Neural cell (in vitro differentiated cells): Measurements from ENCODE around the gene NFE2. TPM values are rescaled to one million over a fixed set of nuclear protein-coding genes. Genes with fewer than 3 reads are reported as not detected.

Experiments used
- H2AFZ ChIP-seq: fragments of 200-600, 300-800 bp; sonication (generic), shearing (Covaris generic); 2 replicates; pipeline ENCODE4 v1.6.0; 2014; ENCODE audit warnings: low read depth, mild to moderate bottlenecking, antibody characterized with exemption, low read length, moderate library complexity
- H3F3A ChIP-seq: fragments of 200-600 bp; shearing (Covaris generic); 2 replicates; pipeline ENCODE4 v1.6.1; 2016; ENCODE audit warnings: mild to moderate bottlenecking, moderate library complexity, mixed read lengths, antibody characterized with exemption, low read length; ENCODE audit not compliant: insufficient read depth, poor library complexity, severe bottlenecking
- H3K27ac ChIP-seq: fragments of 200-600, 300-800 bp; sonication (generic), shearing (Covaris generic); 2 replicates; pipeline ENCODE4 v1.5.1; 2014; ENCODE audit warnings: mild to moderate bottlenecking, low read length, moderate library complexity
- H3K27me3 ChIP-seq: fragments of 300-800, 200-600 bp; sonication (generic), shearing (Covaris generic); 2 replicates; pipeline ENCODE4 v1.6.0; 2014; ENCODE audit warnings: mild to moderate bottlenecking, low read depth, low read length, moderate library complexity; ENCODE audit not compliant: insufficient read depth
- H3K36me3 ChIP-seq: fragments of 300-800, 200-600 bp; sonication (generic), shearing (Covaris generic); 2 replicates; pipeline ENCODE4 v1.5.1; 2014; ENCODE audit warnings: mild to moderate bottlenecking, antibody characterized with exemption, low read length, moderate library complexity; ENCODE audit not compliant: insufficient read depth
- H3K4me2 ChIP-seq: fragments of 300-800, 200-600 bp; sonication (generic), shearing (Covaris generic); 2 replicates; pipeline ENCODE4 v1.6.0; 2014; ENCODE audit warnings: mild to moderate bottlenecking, low read length
- H3K4me3 ChIP-seq: fragments of 300-800, 200-600 bp; sonication (generic), shearing (Covaris generic); 2 replicates; pipeline ENCODE4 v1.5.1; 2014; ENCODE audit warnings: mild to moderate bottlenecking, low read length, moderate library complexity
- H3K79me2 ChIP-seq: fragments of 200-600 bp; shearing (Covaris generic); replicated peaks from 2 replicates; pipeline ENCODE4 v1.6.0; 2014; ENCODE audit warnings: mild to moderate bottlenecking, low read length, moderate library complexity; ENCODE audit not compliant: insufficient read depth
- H3K9ac ChIP-seq: fragments of 300-800, 200-600 bp; sonication (generic), shearing (Covaris generic); 2 replicates; pipeline ENCODE4 v1.6.1; 2016; ENCODE audit warnings: mild to moderate bottlenecking, low read length, mixed read lengths
- H3K9me2 ChIP-seq: fragments of 200-600 bp; shearing (Covaris generic); 2 replicates; pipeline ENCODE4 v1.6.1; 2016; ENCODE audit warnings: mild to moderate bottlenecking, low read length, mixed read lengths; ENCODE audit not compliant: insufficient read depth
- H3K9me3 ChIP-seq: fragments of 200-600, 300-800 bp; sonication (generic), shearing (Covaris generic); 2 replicates; pipeline ENCODE4 v1.6.1; 2016; ENCODE audit warnings: mild to moderate bottlenecking, mixed run types, low read length, moderate library complexity, mixed read lengths
- H4K20me1 ChIP-seq: fragments of 200-600 bp; shearing (Covaris generic); 2 replicates; pipeline ENCODE4 v1.6.1; 2016; ENCODE audit warnings: mild to moderate bottlenecking, mixed run types; ENCODE audit not compliant: insufficient read depth
- EP300 ChIP-seq: fragments of 450-650 bp; conservative IDR thresholded peaks from 2 replicates; pipeline ENCODE4 v1.6.1; 2014; ENCODE audit warnings: antibody characterized with exemption, mild to moderate bottlenecking, moderate library complexity; ENCODE audit not compliant: poor library complexity, severe bottlenecking
- EZH2 ChIP-seq: fragments of 200-600, 300-800 bp; shearing (Covaris generic), sonication (generic); IDR thresholded peaks from 2 replicates; pipeline ENCODE4 v1.6.1; 2014; ENCODE audit warnings: antibody characterized with exemption, low read length, borderline replicate concordance, mild to moderate bottlenecking; ENCODE audit not compliant: insufficient read depth, poor library complexity, severe bottlenecking
- MXI1 ChIP-seq: fragments of 450-650 bp; conservative IDR thresholded peaks from 2 replicates; pipeline ENCODE4 v1.6.1; 2014; ENCODE audit warnings: antibody characterized with exemption, mild to moderate bottlenecking; ENCODE audit not compliant: poor library complexity, severe bottlenecking
- POLR2AphosphoS5 ChIP-seq: IDR thresholded peaks from 2 replicates; pipeline ENCODE4 v1.6.1; 2012
- RAD21 ChIP-seq: fragments of 450-650 bp; conservative IDR thresholded peaks from 2 replicates; pipeline ENCODE4 v1.6.1; 2014; ENCODE audit warnings: antibody characterized with exemption, mild to moderate bottlenecking, moderate library complexity
- SMC3 ChIP-seq: fragments of 450-650 bp; conservative IDR thresholded peaks from 2 replicates; pipeline ENCODE4 v1.6.1; 2014; ENCODE audit warnings: antibody characterized with exemption, mild to moderate bottlenecking, moderate library complexity; ENCODE audit not compliant: poor library complexity
- TAF1 ChIP-seq: IDR thresholded peaks from 2 replicates; pipeline ENCODE4 v1.6.1; 2012; ENCODE audit warnings: low read depth
- polyA plus RNA-seq: library from polyadenylated mRNA; depleted of rRNA; stranded (reverse); fragments of >200 nt; gene quantifications from 2 replicates; pipeline ENCODE4 v1.2.3, GENCODE V29; 2014
- TF ChIP-seq, protein P1 (sequence below): fragments of 450-650 bp; IDR thresholded peaks from 2 replicates; pipeline ENCODE4 v1.5.1; 2014; ENCODE audit warnings: antibody characterized with exemption, mild to moderate bottlenecking, moderate library complexity; ENCODE audit not compliant: poor library complexity, severe bottlenecking
- TF ChIP-seq, protein P2 (sequence below): IDR thresholded peaks from 2 replicates; pipeline ENCODE4 v1.6.1; 2012; ENCODE audit warnings: borderline replicate concordance

Gene NFE2
- polyA plus RNA-seq, 1 donor from 2014 or later, result not detected

DNA sequence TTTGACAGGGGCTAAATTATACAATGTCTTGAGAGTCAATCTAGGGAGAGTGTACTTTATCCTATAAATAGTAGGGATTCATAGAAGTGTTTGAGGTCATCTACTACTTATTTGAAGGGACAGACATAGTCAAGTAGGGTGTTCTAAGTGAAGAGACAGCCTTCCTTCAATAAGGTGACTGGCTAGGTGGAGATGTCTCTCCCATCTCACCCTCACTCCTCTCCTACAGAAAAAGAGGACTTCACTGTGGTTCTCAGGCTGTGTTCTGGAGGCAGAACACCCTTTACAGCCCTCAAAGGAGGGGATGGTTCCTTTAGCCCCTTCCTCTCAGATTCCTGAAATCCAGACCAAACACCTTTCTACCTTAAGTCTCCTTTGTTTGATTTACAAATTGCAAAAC is 2.8 kb upstream of the NFE2 start:
- no peaks in the 10 kb centered on the region for H4K20me1 ChIP-seq
- TF ChIP-seq POLR2AphosphoS5 (no peak), EZH2 (no peak)
- TF ChIP-seq, protein P1, sequence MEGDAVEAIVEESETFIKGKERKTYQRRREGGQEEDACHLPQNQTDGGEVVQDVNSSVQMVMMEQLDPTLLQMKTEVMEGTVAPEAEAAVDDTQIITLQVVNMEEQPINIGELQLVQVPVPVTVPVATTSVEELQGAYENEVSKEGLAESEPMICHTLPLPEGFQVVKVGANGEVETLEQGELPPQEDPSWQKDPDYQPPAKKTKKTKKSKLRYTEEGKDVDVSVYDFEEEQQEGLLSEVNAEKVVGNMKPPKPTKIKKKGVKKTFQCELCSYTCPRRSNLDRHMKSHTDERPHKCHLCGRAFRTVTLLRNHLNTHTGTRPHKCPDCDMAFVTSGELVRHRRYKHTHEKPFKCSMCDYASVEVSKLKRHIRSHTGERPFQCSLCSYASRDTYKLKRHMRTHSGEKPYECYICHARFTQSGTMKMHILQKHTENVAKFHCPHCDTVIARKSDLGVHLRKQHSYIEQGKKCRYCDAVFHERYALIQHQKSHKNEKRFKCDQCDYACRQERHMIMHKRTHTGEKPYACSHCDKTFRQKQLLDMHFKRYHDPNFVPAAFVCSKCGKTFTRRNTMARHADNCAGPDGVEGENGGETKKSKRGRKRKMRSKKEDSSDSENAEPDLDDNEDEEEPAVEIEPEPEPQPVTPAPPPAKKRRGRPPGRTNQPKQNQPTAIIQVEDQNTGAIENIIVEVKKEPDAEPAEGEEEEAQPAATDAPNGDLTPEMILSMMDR, result no peak
- no peak overlapping the region for H3K4me2 ChIP-seq
- H3F3A ChIP-seq, result no peaks in the 10 kb centered on the region
- no peak overlapping the region for H3K9ac ChIP-seq
- no peaks in the 10 kb centered on the region for H3K79me2 ChIP-seq
- H3K4me3 ChIP-seq, result no peak overlapping the region
- H3K9me3 ChIP-seq, result no peaks in the 10 kb centered on the region
- no peaks in the 10 kb centered on the region for H3K36me3 ChIP-seq
- no peak overlapping the region for H3K27ac ChIP-seq
- no peak overlapping the region for H2AFZ ChIP-seq
- no peaks in the 10 kb centered on the region for H3K9me2 ChIP-seq
- H3K27me3 ChIP-seq, result no peaks in the 10 kb centered on the region

DNA sequence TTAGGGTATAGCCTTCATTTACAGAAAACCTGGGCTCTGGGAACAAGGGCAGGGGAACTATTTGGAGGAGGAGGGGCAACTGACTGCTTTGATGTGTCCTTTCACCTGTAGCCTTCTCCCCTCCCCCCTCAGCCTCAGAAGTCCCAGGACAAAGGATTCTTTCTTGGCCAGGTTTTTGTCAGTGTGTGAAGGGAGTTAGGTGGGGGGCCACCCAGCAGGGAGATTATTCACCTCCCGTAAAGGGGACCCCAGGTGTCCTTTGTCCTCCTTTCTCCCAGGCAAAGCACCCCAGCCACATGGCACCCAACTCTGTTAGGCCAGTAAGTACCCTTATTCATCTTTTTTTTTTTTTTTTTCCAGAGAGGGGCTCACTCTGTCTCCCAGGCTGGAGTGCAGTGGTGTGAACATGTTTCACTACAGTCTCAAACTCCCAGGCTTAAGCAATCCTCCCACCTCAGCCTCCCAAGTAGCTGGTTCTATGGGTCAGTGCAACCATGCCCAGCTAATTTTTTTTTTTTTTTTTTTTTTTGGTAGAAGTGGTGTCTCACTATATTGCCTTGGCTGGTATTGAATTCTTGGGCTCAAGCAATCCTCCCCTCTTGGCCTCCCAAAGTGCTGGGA is 723 bp upstream of the NFE2 start:
- no peak overlapping the region for H2AFZ ChIP-seq
- H3F3A ChIP-seq, result no peaks in the 10 kb centered on the region
- no peak for TF ChIP-seq TAF1
- TF ChIP-seq RAD21, result no peak
- TF ChIP-seq, protein P2, sequence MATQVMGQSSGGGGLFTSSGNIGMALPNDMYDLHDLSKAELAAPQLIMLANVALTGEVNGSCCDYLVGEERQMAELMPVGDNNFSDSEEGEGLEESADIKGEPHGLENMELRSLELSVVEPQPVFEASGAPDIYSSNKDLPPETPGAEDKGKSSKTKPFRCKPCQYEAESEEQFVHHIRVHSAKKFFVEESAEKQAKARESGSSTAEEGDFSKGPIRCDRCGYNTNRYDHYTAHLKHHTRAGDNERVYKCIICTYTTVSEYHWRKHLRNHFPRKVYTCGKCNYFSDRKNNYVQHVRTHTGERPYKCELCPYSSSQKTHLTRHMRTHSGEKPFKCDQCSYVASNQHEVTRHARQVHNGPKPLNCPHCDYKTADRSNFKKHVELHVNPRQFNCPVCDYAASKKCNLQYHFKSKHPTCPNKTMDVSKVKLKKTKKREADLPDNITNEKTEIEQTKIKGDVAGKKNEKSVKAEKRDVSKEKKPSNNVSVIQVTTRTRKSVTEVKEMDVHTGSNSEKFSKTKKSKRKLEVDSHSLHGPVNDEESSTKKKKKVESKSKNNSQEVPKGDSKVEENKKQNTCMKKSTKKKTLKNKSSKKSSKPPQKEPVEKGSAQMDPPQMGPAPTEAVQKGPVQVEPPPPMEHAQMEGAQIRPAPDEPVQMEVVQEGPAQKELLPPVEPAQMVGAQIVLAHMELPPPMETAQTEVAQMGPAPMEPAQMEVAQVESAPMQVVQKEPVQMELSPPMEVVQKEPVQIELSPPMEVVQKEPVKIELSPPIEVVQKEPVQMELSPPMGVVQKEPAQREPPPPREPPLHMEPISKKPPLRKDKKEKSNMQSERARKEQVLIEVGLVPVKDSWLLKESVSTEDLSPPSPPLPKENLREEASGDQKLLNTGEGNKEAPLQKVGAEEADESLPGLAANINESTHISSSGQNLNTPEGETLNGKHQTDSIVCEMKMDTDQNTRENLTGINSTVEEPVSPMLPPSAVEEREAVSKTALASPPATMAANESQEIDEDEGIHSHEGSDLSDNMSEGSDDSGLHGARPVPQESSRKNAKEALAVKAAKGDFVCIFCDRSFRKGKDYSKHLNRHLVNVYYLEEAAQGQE, result no peak
- TF ChIP-seq MXI1, result no peak
- no peak for TF ChIP-seq POLR2AphosphoS5
- no peak for TF ChIP-seq EP300
- TF ChIP-seq, protein P1, result no peak
- no peak for TF ChIP-seq SMC3
- no peak for TF ChIP-seq EZH2
- no peak overlapping the region for H3K27ac ChIP-seq
- H3K27me3 ChIP-seq, result no peaks in the 10 kb centered on the region
- H4K20me1 ChIP-seq, result no peaks in the 10 kb centered on the region
- H3K9ac ChIP-seq, result no peak overlapping the region
- H3K4me3 ChIP-seq, result no peak overlapping the region
- H3K9me2 ChIP-seq, result no peaks in the 10 kb centered on the region
- no peaks in the 10 kb centered on the region for H3K79me2 ChIP-seq
- no peaks in the 10 kb centered on the region for H3K9me3 ChIP-seq
- no peak overlapping the region for H3K4me2 ChIP-seq
- no peaks in the 10 kb centered on the region for H3K36me3 ChIP-seq
